Thyroid gland (tissue), 4 donors: Measurements from ENCODE around the gene BICD1. TPM values are rescaled to one million over a fixed set of nuclear protein-coding genes. Genes with fewer than 3 reads are reported as not detected.
"Not testable (repeated sequence)": the region's sequence is repeated elsewhere in the genome, so short reads cannot be mapped to it uniquely, and the experiment has no call there.

ENCODE experiments used
- DNase-seq, 2 donors: peaks; one replicate each; pipeline ENCODE4 v3.0.0-alpha.2; 2019
- H3K27ac ChIP-seq, 3 donors: fragments of 200-600 bp; sonication (generic); 1 replicate in 2 of 3; 2 replicates in 1 of 3; pipeline ENCODE4 v1.5.1; 2016 to 2019; ENCODE audit warnings: mild to moderate bottlenecking in 1 of 3, moderate library complexity in 1 of 3
- H3K27me3 ChIP-seq: fragments of 200-600 bp; sonication (generic); one replicate; pipeline ENCODE4 v1.5.1; 2019
- H3K36me3 ChIP-seq, 2 donors: fragments of 200-600 bp; sonication (generic); one replicate each; pipeline ENCODE4 v1.5.1; 2016 to 2019
- H3K4me1 ChIP-seq, 2 donors: fragments of 200-600 bp; sonication (generic); one replicate each; pipeline ENCODE4 v1.5.1; 2017 to 2019
- H3K4me3 ChIP-seq, 3 donors: fragments of 200-600 bp; sonication (generic); replicated peaks in 1 of 3; 1 replicate in 2 of 3; 2 replicates in 1 of 3; pipeline ENCODE4 v1.5.1; 2016; ENCODE audit warnings: mild to moderate bottlenecking in 1 of 3
- H3K9me3 ChIP-seq: fragments of 200-600 bp; sonication (generic); one replicate; pipeline ENCODE4 v1.5.1; 2017
- POLR2A ChIP-seq, 2 donors: fragments of 450-650 bp; IDR thresholded peaks; one replicate each; pipeline ENCODE4 v1.6.1; 2017; ENCODE audit warnings: antibody characterized with exemption in 2 of 2, mild to moderate bottlenecking in 2 of 2, moderate library complexity in 1 of 2
- WGBS, 2 donors: methylation state at CpG; one replicate each; pipeline ENCODE4 v1.1.5; 2017; 5-methylcytosine and 5-hydroxymethylcytosine counted together
- intact Hi-C: fragments of 100-400 bp; cut with DNase I; formaldehyde crosslinking; loops from one replicate; pipeline ENCODE4 v1.15.1; 2023
- total RNA-seq, 4 donors: library from RNA; depleted of rRNA; stranded (reverse); fragments of >200 nt; gene quantifications; one replicate each; pipeline ENCODE4 v1.2.3, GENCODE V29; 2016
- TF ChIP-seq, protein P1 (sequence below), 6 experiments: fragments of 200-600 bp in 3 of 6; fragments of 450-650 bp in 3 of 6; sonication (generic) in 3 of 6; IDR thresholded peaks; one replicate each; pipeline ENCODE4 v1.5.1; 2016 to 2019; ENCODE audit warnings: antibody characterized with exemption in 6 of 6, mild to moderate bottlenecking in 2 of 6, inconsistent platforms in 1 of 6, moderate library complexity in 1 of 6

Gene BICD1
- total RNA-seq, 4 donors from 2014 or later = 16.7 to 33.7 (median 24.7) TPM

GRCh38 chr12:32223941-32224340, 117.3 kb downstream of the BICD1 start:
- H3K27ac ChIP-seq = no peak overlapping the region
- intact Hi-C loops = no loop called here
- no peaks in the 10 kb centered on the region for H3K9me3 ChIP-seq
- no peak overlapping the region for H3K4me3 ChIP-seq
- no peak for DNase-seq
- TF ChIP-seq, protein P1, sequence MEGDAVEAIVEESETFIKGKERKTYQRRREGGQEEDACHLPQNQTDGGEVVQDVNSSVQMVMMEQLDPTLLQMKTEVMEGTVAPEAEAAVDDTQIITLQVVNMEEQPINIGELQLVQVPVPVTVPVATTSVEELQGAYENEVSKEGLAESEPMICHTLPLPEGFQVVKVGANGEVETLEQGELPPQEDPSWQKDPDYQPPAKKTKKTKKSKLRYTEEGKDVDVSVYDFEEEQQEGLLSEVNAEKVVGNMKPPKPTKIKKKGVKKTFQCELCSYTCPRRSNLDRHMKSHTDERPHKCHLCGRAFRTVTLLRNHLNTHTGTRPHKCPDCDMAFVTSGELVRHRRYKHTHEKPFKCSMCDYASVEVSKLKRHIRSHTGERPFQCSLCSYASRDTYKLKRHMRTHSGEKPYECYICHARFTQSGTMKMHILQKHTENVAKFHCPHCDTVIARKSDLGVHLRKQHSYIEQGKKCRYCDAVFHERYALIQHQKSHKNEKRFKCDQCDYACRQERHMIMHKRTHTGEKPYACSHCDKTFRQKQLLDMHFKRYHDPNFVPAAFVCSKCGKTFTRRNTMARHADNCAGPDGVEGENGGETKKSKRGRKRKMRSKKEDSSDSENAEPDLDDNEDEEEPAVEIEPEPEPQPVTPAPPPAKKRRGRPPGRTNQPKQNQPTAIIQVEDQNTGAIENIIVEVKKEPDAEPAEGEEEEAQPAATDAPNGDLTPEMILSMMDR (IDR thresholded peaks at IDR 0.05) = no peak
- no peak for TF ChIP-seq POLR2A (IDR thresholded peaks at IDR 0.05)
- H3K4me1 ChIP-seq = no peaks in the 10 kb centered on the region
- H3K27me3 ChIP-seq = no peaks in the 10 kb centered on the region
- WGBS, 2 donors = 93 to 98% methylated on average over 1 of the region's 1 CpG
- H3K36me3 ChIP-seq = no peaks in the 10 kb centered on the region

DNA sequence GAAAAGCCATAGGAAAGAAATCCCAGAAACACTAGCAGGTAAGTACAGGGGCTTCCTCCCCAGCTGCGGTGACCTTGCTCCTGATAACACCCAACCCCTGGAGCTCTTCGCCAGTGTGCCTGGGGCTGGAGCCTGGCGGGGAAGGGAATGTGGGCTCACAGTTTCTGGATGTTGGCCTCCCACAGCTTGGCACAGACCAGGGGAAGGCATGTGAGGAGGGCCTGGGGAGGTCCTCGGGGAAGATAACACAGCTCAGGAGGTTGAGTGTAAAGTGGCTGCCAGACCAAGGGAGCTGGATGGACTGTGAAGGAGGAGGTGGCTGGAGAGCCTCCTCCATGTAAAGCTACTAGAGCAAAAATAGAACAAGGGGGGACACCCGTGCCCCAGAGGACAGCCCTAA, 120.1 kb downstream of the BICD1 start:
- Histone ChIP-seq H3K9me3 (no peaks in the 10 kb centered on the region), H3K36me3 (no peaks in the 10 kb centered on the region), H3K4me1 (no peaks in the 10 kb centered on the region), H3K27ac (no peak overlapping the region), H3K4me3 (no peak overlapping the region), H3K27me3 (no peaks in the 10 kb centered on the region)
- intact Hi-C loops = no loop called here
- 78 to 79% methylated on average over 5 of the region's 5 CpGs for WGBS, 2 donors
- DNase-seq = no peak
- TF ChIP-seq POLR2A (IDR thresholded peaks at IDR 0.05) = no peak
- TF ChIP-seq, protein P1 (IDR thresholded peaks at IDR 0.05) = no peak

DNA sequence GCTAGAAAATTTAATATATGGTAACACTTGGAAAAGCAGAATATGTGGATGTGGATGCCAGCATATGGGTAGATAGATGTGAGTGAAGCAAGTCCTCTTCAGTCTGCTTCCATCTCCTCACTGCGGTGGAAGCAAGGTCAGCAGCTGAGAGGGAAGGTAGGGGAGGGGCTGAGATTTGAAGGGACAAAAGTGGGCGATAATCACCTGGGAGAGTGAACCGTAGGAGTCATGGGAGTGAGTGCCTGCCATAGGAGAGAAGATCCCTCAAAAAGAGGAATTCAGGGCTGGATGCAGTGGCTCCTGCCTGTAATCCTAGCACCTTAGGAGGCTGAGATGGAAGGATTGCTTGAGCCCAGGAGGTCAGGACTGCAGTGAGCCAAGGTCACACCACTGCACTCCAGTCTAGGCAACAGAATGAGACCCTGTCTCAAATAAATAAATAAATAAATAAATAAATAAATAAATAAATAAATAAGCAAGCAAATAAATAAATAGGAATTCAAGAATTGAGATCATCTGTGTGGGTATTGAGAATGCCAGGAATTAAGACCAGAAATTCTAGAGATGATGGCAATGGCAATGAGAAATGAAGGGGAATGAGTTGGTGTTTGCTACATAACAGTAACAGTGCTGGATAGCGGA, 123.4 kb downstream of the BICD1 start:
- TF ChIP-seq POLR2A (IDR thresholded peaks at IDR 0.05) = no peak
- TF ChIP-seq, protein P1 (IDR thresholded peaks at IDR 0.05) = no peak
- no peaks in the 10 kb centered on the region for H3K9me3 ChIP-seq
- no peak overlapping the region for H3K27ac ChIP-seq
- DNase-seq = no peak
- H3K36me3 ChIP-seq = no peaks in the 10 kb centered on the region
- H3K27me3 ChIP-seq = no peaks in the 10 kb centered on the region
- intact Hi-C loops = no loop called here
- no peak overlapping the region for H3K4me3 ChIP-seq
- H3K4me1 ChIP-seq = no peaks in the 10 kb centered on the region
- 73% methylated on average over 4 of the region's 4 CpGs for WGBS, 2 donors

- Histone ChIP-seq H3K9me3 (no peaks in the 10 kb centered on the region), H3K27ac (no peak overlapping the region), H3K36me3 (no peaks in the 10 kb centered on the region), H3K4me1 (no peaks in the 10 kb centered on the region), H3K4me3 (no peak overlapping the region), H3K27me3 (no peaks in the 10 kb centered on the region)
- 78 to 80% methylated on average over 3 of the region's 3 CpGs for WGBS, 2 donors
- TF ChIP-seq, protein P1 (IDR thresholded peaks at IDR 0.05) = no peak
- no peak for TF ChIP-seq POLR2A (IDR thresholded peaks at IDR 0.05)
- intact Hi-C loops = no loop called here
- no peak for DNase-seq
Observed at GRCh38 chr12:32230613-32230993, 124.0 kb downstream of the BICD1 start.

DNA sequence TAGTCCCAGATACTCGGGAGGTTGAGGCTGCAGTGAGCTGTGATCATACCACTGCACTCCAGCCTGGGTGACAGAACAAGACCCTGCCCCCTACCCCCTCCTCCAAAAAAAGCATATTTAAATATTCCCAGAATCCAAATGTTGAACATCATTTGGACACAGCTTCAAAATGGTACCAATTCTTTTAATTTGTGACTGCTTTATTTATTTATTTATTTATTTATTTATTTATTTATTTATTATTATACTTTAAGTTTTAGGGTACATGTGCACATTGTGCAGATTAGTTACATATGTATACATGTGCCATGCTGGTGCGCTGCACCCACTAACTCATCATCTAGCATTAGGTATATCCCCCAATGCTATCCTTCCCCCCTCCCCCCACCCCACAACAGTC, 124.7 kb downstream of the BICD1 start:
- WGBS, 2 donors = 90 to 92% methylated on average over 2 of the region's 2 CpGs
- H3K4me3 ChIP-seq, intact Hi-C loops, H3K4me1 ChIP-seq, H3K9me3 ChIP-seq, H3K27ac ChIP-seq, H3K36me3 ChIP-seq, H3K27me3 ChIP-seq, DNase-seq: not testable (repeated sequence)
